Measurements from ENCODE around the gene RBFA.

The RBFA gene

GRCh38 chr18:80042785-80043184 lies 8.6 kb downstream of the RBFA start:
- Histone ChIP-seq H3K9me2 (ENCODE audit: low read depth, low read length) (no peaks in the 10 kb centered on the region), H3F3A (ENCODE audit: insufficient read depth, low read length) (no peaks in the 10 kb centered on the region), H4K20me1 (ENCODE audit: insufficient read depth, low read length) (no peaks in the 10 kb centered on the region), H3K27ac (ENCODE audit: low read depth, low read length, poor library complexity, severe bottlenecking) (no peak overlapping the region), H3K27me3 (ENCODE audit: insufficient read depth, low read length) (no peaks in the 10 kb centered on the region), H3K79me2 (ENCODE audit: insufficient read depth, low read length) (no peaks in the 10 kb centered on the region), H3K4me1 (ENCODE audit: insufficient read depth, low read length, severe bottlenecking) (no peaks in the 10 kb centered on the region), H3K36me3 (ENCODE audit: insufficient read depth, low read length) (peaks cover 79% of the 10 kb centered on the region), H3K4me2 (ENCODE audit: low read length) (no peak overlapping the region), H3K9ac (ENCODE audit: low read length) (no peak overlapping the region), H3K9me3 (ENCODE audit: low read length) (no peaks in the 10 kb centered on the region), H2AFZ (ENCODE audit: low read length) (no peak overlapping the region), H3K4me3 (ENCODE audit: low read depth, low read length, poor library complexity, severe bottlenecking) (no peak overlapping the region)
- TF ChIP-seq EZH2 (IDR thresholded peaks at IDR 0.05; ENCODE audit: borderline replicate concordance, low read length) (no peak), CTCF (IDR thresholded peaks at IDR 0.05; ENCODE audit: low read length) (no peak)

GRCh38 chr18:80044072-80044471 lies 9.8 kb downstream of the RBFA start:
- H4K20me1 ChIP-seq (ENCODE audit: insufficient read depth, low read length), result no peaks in the 10 kb centered on the region
- TF ChIP-seq EZH2 (IDR thresholded peaks at IDR 0.05; ENCODE audit: borderline replicate concordance, low read length), result no peak
- TF ChIP-seq CTCF (IDR thresholded peaks at IDR 0.05; ENCODE audit: low read length), result no peak
- H3K79me2 ChIP-seq (ENCODE audit: insufficient read depth, low read length), result no peaks in the 10 kb centered on the region
- no peaks in the 10 kb centered on the region for H3K9me3 ChIP-seq (ENCODE audit: low read length)
- no peaks in the 10 kb centered on the region for H3F3A ChIP-seq (ENCODE audit: insufficient read depth, low read length)
- no peaks in the 10 kb centered on the region for H3K4me1 ChIP-seq (ENCODE audit: insufficient read depth, low read length, severe bottlenecking)
- H3K27ac ChIP-seq (ENCODE audit: low read depth, low read length, poor library complexity, severe bottlenecking), result no peak overlapping the region
- H3K9me2 ChIP-seq (ENCODE audit: low read depth, low read length), result no peaks in the 10 kb centered on the region
- peaks cover 79% of the 10 kb centered on the region for H3K36me3 ChIP-seq (ENCODE audit: insufficient read depth, low read length)
- no peak overlapping the region for H3K4me3 ChIP-seq (ENCODE audit: low read depth, low read length, poor library complexity, severe bottlenecking)
- no peak overlapping the region for H3K4me2 ChIP-seq (ENCODE audit: low read length)
- no peaks in the 10 kb centered on the region for H3K27me3 ChIP-seq (ENCODE audit: insufficient read depth, low read length)
- no peak overlapping the region for H3K9ac ChIP-seq (ENCODE audit: low read length)
- H2AFZ ChIP-seq (ENCODE audit: low read length), result no peak overlapping the region

GRCh38 chr18:80046011-80046410 lies 11.8 kb downstream of the RBFA start:
- Histone ChIP-seq H3K4me3 (ENCODE audit: low read depth, low read length, poor library complexity, severe bottlenecking) (no peak overlapping the region), H3K36me3 (ENCODE audit: insufficient read depth, low read length) (peaks cover 79% of the 10 kb centered on the region), H3K79me2 (ENCODE audit: insufficient read depth, low read length) (no peaks in the 10 kb centered on the region), H3K4me2 (ENCODE audit: low read length) (no peak overlapping the region), H3K9ac (ENCODE audit: low read length) (no peak overlapping the region), H2AFZ (ENCODE audit: low read length) (no peak overlapping the region), H3K9me2 (ENCODE audit: low read depth, low read length) (no peaks in the 10 kb centered on the region), H3K9me3 (ENCODE audit: low read length) (no peaks in the 10 kb centered on the region), H3K27ac (ENCODE audit: low read depth, low read length, poor library complexity, severe bottlenecking) (no peak overlapping the region), H3K27me3 (ENCODE audit: insufficient read depth, low read length) (no peaks in the 10 kb centered on the region), H3K4me1 (ENCODE audit: insufficient read depth, low read length, severe bottlenecking) (no peaks in the 10 kb centered on the region), H4K20me1 (ENCODE audit: insufficient read depth, low read length) (no peaks in the 10 kb centered on the region), H3F3A (ENCODE audit: insufficient read depth, low read length) (no peaks in the 10 kb centered on the region)
- TF ChIP-seq EZH2 (IDR thresholded peaks at IDR 0.05; ENCODE audit: borderline replicate concordance, low read length) (no peak), CTCF (IDR thresholded peaks at IDR 0.05; ENCODE audit: low read length) (no peak)

Data from OCI-LY1 (cell line).